ENCODE results near the gene MGAT3.

DNA sequence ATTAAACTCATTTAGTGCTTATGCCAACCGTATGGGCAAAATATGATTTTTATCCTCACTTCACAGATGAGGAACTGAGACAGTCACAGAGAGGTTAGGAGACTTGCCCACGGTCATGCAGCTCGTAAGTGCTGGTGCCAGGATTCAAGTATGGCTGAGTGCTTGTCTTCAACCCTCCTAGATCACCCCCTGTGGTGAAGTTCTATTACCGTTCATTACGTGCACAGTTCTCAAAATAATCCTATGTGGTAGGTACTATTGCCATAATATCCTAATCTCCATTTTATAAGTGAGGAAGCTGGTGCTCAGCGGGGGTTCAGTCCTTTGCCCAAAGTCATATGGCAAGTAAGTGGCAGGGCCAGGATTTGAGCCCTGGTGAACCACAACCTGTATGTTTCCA, 46.8 kb downstream of the MGAT3 start:
- TF ChIP-seq ZNF274 (IDR thresholded peaks at IDR 0.05; ENCODE audit: borderline replicate concordance, extremely low read depth, low read length) (no peak), POLR2A (IDR thresholded peaks at IDR 0.05; ENCODE audit: control extremely low read depth in 1 of 2, low read depth in 2 of 2, low read length in 2 of 2) (no peak), CREB1 (IDR thresholded peaks at IDR 0.05) (no peak), YY1 (IDR thresholded peaks at IDR 0.05; ENCODE audit: low read depth, low read length) (no peak), TAF1 (IDR thresholded peaks at IDR 0.05; ENCODE audit: low read depth, low read length) (no peak), SP1 (IDR thresholded peaks at IDR 0.05; ENCODE audit: low read depth, low read length) (no peak)
- TF ChIP-seq, protein P1, sequence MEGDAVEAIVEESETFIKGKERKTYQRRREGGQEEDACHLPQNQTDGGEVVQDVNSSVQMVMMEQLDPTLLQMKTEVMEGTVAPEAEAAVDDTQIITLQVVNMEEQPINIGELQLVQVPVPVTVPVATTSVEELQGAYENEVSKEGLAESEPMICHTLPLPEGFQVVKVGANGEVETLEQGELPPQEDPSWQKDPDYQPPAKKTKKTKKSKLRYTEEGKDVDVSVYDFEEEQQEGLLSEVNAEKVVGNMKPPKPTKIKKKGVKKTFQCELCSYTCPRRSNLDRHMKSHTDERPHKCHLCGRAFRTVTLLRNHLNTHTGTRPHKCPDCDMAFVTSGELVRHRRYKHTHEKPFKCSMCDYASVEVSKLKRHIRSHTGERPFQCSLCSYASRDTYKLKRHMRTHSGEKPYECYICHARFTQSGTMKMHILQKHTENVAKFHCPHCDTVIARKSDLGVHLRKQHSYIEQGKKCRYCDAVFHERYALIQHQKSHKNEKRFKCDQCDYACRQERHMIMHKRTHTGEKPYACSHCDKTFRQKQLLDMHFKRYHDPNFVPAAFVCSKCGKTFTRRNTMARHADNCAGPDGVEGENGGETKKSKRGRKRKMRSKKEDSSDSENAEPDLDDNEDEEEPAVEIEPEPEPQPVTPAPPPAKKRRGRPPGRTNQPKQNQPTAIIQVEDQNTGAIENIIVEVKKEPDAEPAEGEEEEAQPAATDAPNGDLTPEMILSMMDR (IDR thresholded peaks at IDR 0.05; ENCODE audit: control extremely low read depth in 1 of 3, insufficient read depth in 1 of 3, low read depth in 1 of 3, low read length in 3 of 3): no peak
- TF ChIP-seq, protein P2, sequence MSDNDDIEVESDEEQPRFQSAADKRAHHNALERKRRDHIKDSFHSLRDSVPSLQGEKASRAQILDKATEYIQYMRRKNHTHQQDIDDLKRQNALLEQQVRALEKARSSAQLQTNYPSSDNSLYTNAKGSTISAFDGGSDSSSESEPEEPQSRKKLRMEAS (IDR thresholded peaks at IDR 0.05): no peak

Measured in H1 (cell line).